ENCODE measurements around the gene HEBP1. TPM values are rescaled to one million over a fixed set of nuclear protein-coding genes. Genes with fewer than 3 reads are reported as not detected.

HEBP1 gene
- total RNA-seq, 1 donor from 2014 or later, result 47.6 TPM

Small RNA genes lying within 50 kb of the gene (small RNA-seq; reads per million reads assigned to genes)
- not detected for gene RF00604

Other genes with a start within 250 kb of the HEBP1 start
- gene APOLD1, start 214.6 kb downstream of the HEBP1 start, total RNA-seq, result 127 TPM
- gene DDX47, start 186.9 kb downstream of the HEBP1 start, total RNA-seq, result 42.0 TPM
- gene GPRC5A, start 108.7 kb downstream of the HEBP1 start, total RNA-seq, result 26.8 TPM
- gene GPRC5D, start 48.1 kb downstream of the HEBP1 start, total RNA-seq, result not detected
- gene FAM234B, start 44.1 kb upstream of the HEBP1 start, total RNA-seq, result 11.0 TPM
- not detected for gene GSG1, start 103.4 kb upstream of the HEBP1 start, total RNA-seq
- gene EMP1, start 196.5 kb upstream of the HEBP1 start, total RNA-seq, result 675 TPM

Data from vagina (tissue), 1 donor.